GM18502 (cell line): Measurements from ENCODE around the gene OTUD6A.

ENCODE experiments used
- ATAC-seq: cut with Tn5 transposase; IDR thresholded peaks from one replicate; pipeline ENCODE4 v1.9.1; 2021; ENCODE audit warnings: mild to moderate bottlenecking; ENCODE audit not compliant: unreplicated experiment, poor library complexity

The OTUD6A gene, protein sequence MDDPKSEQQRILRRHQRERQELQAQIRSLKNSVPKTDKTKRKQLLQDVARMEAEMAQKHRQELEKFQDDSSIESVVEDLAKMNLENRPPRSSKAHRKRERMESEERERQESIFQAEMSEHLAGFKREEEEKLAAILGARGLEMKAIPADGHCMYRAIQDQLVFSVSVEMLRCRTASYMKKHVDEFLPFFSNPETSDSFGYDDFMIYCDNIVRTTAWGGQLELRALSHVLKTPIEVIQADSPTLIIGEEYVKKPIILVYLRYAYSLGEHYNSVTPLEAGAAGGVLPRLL

DNA sequence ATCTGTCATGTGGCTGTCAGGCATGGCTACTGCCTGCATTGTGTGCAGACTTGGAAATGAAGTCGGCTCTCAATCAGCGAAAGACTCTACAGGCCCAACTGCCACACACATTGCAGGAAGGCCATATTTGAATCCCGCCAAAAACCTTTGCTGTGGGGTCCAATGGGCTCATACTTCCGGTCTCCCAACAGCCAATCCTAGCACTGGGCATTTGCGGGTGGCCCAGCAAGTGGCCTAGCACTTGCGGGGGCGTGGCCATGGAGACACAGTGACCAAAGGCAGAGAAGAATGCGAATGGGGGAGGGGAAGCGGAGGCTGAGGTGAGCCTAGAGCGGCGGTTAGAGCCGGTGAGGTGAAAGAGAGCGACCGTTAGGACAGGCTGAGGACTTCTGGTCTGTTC is at the start of gene OTUD6A:
OTUD6A (plus strand) TSS at position 382 of the 400 bp plus-strand sequence. CDS start 68 bp downstream, outside the sequence.
- no peak for ATAC-seq

- ATAC-seq = no peak
Measured at GRCh38 chrX:70012756-70013155, 49.5 kb upstream of the OTUD6A start.

- ATAC-seq = no peak
Measured at GRCh38 chrX:70013466-70014381, 48.5 kb upstream of the OTUD6A start.

- no peak for ATAC-seq
Measured at GRCh38 chrX:70016513-70016912, 45.7 kb upstream of the OTUD6A start.

GRCh38 chrX:70022616-70023015 is 39.6 kb upstream of the OTUD6A start:
- ATAC-seq = no peak

DNA sequence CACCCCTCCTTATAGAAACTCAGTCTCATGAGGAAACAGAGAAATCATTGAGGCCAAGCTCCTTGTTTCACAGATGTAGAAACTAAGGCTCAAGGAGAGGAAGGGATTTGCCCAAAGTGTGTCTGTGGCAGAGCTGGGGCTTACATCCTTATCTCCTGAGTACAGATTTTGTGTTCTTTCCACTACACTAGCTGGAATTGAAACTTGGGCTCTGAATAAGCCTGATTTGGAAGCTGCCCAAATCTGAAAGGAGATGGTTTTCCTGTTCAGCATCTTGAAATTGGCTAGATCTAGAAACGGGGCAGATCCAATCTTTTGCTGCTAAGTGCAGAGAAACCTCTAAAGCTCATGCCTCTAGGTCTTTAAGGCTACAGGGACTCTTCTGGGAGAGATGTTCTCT is 36.8 kb upstream of the OTUD6A start:
- no peak for ATAC-seq

GRCh38 chrX:70026112-70026850 is 36.0 kb upstream of the OTUD6A start:
- ATAC-seq = no peak

GRCh38 chrX:70026851-70027200 is 35.4 kb upstream of the OTUD6A start:
- ATAC-seq = no peak

- ATAC-seq = no peak
Measured at GRCh38 chrX:70029863-70030262, 32.4 kb upstream of the OTUD6A start.

- peak; percentile 76 for ATAC-seq
Measured at GRCh38 chrX:70030301-70030767, 31.9 kb upstream of the OTUD6A start.

GRCh38 chrX:70032792-70033191 is 29.5 kb upstream of the OTUD6A start:
- ATAC-seq = no peak

GRCh38 chrX:70033348-70034051 is 28.8 kb upstream of the OTUD6A start:
- peak; percentile 74 for ATAC-seq

DNA sequence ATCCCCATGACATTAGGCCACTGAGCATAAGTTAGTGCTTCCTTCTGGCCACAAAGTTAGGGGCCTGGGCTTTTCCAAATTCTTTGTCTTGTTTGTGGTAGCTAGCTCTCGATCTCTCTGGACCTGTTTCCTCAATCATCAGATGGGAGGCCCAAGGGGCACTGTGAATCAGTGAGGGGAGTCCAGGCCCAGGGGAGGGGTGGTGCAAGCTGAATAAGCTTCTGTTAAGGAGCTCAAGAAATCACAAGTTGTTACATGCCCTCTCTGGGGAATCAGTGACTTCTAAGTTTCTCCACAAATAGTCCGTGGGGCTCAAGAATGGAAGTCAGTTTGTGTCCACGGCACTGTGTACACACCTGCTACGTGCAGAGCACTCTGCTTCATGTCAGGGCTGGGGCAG is 27.6 kb upstream of the OTUD6A start:
- ATAC-seq = no peak

DNA sequence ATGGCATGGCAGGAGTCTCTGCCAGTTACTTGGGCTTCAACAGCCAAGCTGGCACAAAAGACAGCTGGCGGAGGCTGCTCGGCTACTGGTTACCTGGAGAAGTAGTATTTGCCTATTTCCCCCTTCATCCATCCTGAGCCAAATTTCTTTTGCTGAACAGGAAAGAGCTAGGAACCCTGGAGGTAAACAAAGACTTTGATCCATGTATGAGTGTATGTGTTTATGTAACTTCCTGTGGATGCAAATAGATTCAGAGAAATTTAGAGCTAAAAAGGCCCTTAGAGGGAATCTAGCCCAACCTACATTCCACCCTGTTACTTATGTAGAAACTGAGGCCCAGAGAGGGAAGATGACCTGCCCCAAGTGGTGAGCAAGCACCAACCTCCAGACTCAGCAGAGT is 23.7 kb upstream of the OTUD6A start:
- ATAC-seq = no peak

- ATAC-seq = no peak
Measured at GRCh38 chrX:70038951-70039350, 23.3 kb upstream of the OTUD6A start.

DNA sequence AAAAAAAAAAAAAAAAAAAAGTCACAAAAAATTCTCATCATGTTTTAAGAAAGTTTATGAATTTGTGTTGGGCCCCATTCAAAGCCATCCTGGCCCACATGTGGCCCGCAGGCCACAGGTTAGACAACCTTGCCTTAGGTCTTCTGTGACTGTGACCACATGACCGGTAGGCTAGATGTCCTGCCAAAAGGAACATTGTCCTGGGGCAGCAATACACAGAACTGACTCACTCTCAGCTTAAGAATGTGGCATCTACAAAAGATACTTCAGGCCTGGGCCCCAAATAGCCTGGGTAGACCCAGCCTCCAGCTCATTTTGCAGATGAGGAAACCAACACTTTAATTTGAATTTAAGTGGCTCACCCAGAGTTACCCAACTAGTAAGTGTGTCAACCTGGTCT is 22.5 kb upstream of the OTUD6A start:
- no peak for ATAC-seq

- ATAC-seq = no peak
Measured at GRCh38 chrX:70041993-70042392, 20.3 kb upstream of the OTUD6A start.

GRCh38 chrX:70042399-70043371 is 19.6 kb upstream of the OTUD6A start:
- ATAC-seq = peak; percentile 47

DNA sequence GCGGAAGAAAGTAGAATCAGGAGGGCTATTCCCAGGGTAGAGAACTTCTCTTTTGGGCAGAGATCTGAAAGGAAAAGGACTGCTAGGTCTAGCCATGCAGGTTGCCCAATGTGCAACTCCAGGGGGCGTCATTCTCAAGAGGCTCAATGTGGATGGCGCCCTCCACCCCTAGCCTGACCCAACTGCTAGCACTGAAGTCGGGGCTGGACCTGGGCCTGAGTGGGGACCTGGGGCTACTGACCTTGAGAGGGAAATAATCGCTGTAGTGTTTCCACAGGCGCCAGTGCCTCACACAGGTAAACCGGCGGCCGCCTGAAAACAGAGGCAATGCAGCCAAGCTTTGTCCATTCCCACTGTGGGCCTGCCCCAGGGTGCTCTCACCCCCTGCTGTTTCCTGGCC is 18.6 kb upstream of the OTUD6A start:
- ATAC-seq = no peak
